ENCODE measurements around the gene SHC2.

DNA sequence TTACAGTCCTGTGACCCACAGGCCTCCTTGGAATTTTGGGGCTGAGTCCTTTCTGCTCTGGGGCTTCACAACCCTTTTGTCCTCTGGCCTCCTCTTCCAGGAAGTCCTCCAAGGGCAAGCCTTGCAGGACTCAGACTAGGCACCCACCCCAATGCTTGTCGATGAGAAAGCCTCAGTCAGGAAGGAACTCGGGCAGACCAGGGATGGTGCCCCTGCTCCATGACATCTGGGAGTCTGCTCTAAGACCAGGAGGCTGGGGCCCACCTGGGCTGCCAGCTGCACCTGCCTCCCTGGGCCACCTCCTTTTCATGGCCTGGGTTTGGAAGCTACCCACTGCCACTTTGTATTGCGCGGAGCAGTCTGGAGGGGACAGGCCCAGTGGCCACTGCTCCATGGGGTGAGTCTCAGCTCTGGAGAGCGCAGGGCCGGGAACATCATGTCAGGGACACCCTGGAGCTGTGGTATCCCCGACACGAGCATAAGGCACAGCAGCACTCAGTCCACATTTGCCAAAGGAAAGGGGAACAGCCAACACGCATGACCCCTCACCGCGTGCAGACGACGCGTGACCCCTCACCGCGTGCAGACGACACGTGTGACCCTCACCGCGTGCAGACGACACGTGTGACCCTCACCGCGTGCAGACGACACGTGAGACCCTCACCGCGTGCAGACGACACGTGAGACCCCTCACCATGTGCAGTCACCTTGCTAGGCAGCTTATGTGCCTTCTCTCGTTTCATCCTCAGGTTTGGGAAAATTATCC is 62.7 kb downstream of the SHC2 start:
- TF ChIP-seq, protein P1, sequence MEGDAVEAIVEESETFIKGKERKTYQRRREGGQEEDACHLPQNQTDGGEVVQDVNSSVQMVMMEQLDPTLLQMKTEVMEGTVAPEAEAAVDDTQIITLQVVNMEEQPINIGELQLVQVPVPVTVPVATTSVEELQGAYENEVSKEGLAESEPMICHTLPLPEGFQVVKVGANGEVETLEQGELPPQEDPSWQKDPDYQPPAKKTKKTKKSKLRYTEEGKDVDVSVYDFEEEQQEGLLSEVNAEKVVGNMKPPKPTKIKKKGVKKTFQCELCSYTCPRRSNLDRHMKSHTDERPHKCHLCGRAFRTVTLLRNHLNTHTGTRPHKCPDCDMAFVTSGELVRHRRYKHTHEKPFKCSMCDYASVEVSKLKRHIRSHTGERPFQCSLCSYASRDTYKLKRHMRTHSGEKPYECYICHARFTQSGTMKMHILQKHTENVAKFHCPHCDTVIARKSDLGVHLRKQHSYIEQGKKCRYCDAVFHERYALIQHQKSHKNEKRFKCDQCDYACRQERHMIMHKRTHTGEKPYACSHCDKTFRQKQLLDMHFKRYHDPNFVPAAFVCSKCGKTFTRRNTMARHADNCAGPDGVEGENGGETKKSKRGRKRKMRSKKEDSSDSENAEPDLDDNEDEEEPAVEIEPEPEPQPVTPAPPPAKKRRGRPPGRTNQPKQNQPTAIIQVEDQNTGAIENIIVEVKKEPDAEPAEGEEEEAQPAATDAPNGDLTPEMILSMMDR (IDR thresholded peaks at IDR 0.05), result no peak
- no peak for TF ChIP-seq POLR2A (IDR thresholded peaks at IDR 0.05)

Data from thyroid gland (tissue), 4 donors.